ENCODE measurements around the gene RILP. TPM values are rescaled to one million over a fixed set of nuclear protein-coding genes. Genes with fewer than 3 reads are reported as not detected.
A peak's percentile ranks its signal among the peaks of the same experiment; 100 is the strongest.

RILP gene
- total RNA-seq, 1 experiment from 2014 or later: not detected

- peaks cover 45% of the 10 kb centered on the region for H3K4me1 ChIP-seq (ENCODE audit: low read length)
- no peaks in the 10 kb centered on the region for H3K79me2 ChIP-seq (ENCODE audit: low read length)
- peak within 1 kb of the TSS; percentile 83 for H3K9ac ChIP-seq (ENCODE audit: low read length)
- peak within 1 kb of the TSS; percentile 96 for H3K4me3 ChIP-seq (ENCODE audit: low read length)
- no peaks in the 10 kb centered on the region for H3K9me2 ChIP-seq (replicated peaks; ENCODE audit: insufficient read depth, low read length)
- H3K9me3 ChIP-seq (ENCODE audit: low read length): no peaks in the 10 kb centered on the region
- peak within 1 kb of the TSS; percentile 76 for H3K4me2 ChIP-seq (ENCODE audit: low read depth, low read length, poor library complexity, severe bottlenecking)
- DNase-seq: peak; percentile 95
- H3K27ac ChIP-seq (ENCODE audit: low read length): peak within 1 kb of the TSS; percentile 76
- no peaks in the 10 kb centered on the region for H3K27me3 ChIP-seq (ENCODE audit: low read length)
- no peaks in the 10 kb centered on the region for H3K36me3 ChIP-seq (ENCODE audit: insufficient read depth, low read length)
- H4K20me1 ChIP-seq (ENCODE audit: insufficient read depth, low read depth, low read length): no peaks in the 10 kb centered on the region
- H2AFZ ChIP-seq (ENCODE audit: low read length): peak within 1 kb of the TSS; percentile 70; the same call in 1 of the 2 replicates
Measured at GRCh38 chr17:1627982-1628855, 21.4 kb downstream of the RILP start, which contains the start of gene SLC43A2. SLC43A2 (minus strand) TSS chr17:1628834; CDS start chr17:1627874, 960 bp downstream.

- Histone ChIP-seq H3K36me3 (ENCODE audit: insufficient read depth, low read length) (no peaks in the 10 kb centered on the region), H3K9ac (ENCODE audit: low read length) (peak overlapping the region; percentile 83), H3K27me3 (ENCODE audit: low read length) (no peaks in the 10 kb centered on the region), H3K4me3 (ENCODE audit: low read length) (peak overlapping the region; percentile 96), H3K79me2 (ENCODE audit: low read length) (no peaks in the 10 kb centered on the region), H3K27ac (ENCODE audit: low read length) (peak overlapping the region; percentile 76), H3K4me2 (ENCODE audit: low read depth, low read length, poor library complexity, severe bottlenecking) (peak overlapping the region; percentile 76), H3K4me1 (ENCODE audit: low read length) (peaks cover 45% of the 10 kb centered on the region), H3K9me3 (ENCODE audit: low read length) (no peaks in the 10 kb centered on the region), H2AFZ (ENCODE audit: low read length) (peak overlapping the region; percentile 33; the same call in 1 of the 2 replicates), H4K20me1 (ENCODE audit: insufficient read depth, low read depth, low read length) (no peaks in the 10 kb centered on the region), H3K9me2 (replicated peaks; ENCODE audit: insufficient read depth, low read length) (no peaks in the 10 kb centered on the region)
- DNase-seq: peak; percentile 90
Measured at GRCh38 chr17:1627182-1627981, 22.3 kb downstream of the RILP start.

- Histone ChIP-seq H3K36me3 (ENCODE audit: insufficient read depth, low read length) (no peaks in the 10 kb centered on the region), H3K4me1 (ENCODE audit: low read length) (peaks cover 53% of the 10 kb centered on the region), H3K27ac (ENCODE audit: low read length) (peak overlapping the region; percentile 76), H3K27me3 (ENCODE audit: low read length) (no peaks in the 10 kb centered on the region), H2AFZ (ENCODE audit: low read length) (peak overlapping the region; percentile 33; the same call in 1 of the 2 replicates), H3K4me3 (ENCODE audit: low read length) (peak overlapping the region; percentile 96), H3K79me2 (ENCODE audit: low read length) (no peaks in the 10 kb centered on the region), H3K4me2 (ENCODE audit: low read depth, low read length, poor library complexity, severe bottlenecking) (peak overlapping the region; percentile 76), H4K20me1 (ENCODE audit: insufficient read depth, low read depth, low read length) (no peaks in the 10 kb centered on the region), H3K9ac (ENCODE audit: low read length) (peak overlapping the region; percentile 83), H3K9me2 (replicated peaks; ENCODE audit: insufficient read depth, low read length) (no peaks in the 10 kb centered on the region), H3K9me3 (ENCODE audit: low read length) (no peaks in the 10 kb centered on the region)
- no peak for DNase-seq
Measured at GRCh38 chr17:1626333-1626732, 23.3 kb downstream of the RILP start.

GRCh38 chr17:1625581-1625980, 24.1 kb downstream of the RILP start:
- Histone ChIP-seq H3K9me3 (ENCODE audit: low read length) (no peaks in the 10 kb centered on the region), H3K4me1 (ENCODE audit: low read length) (peaks cover 55% of the 10 kb centered on the region), H3K27ac (ENCODE audit: low read length) (peak overlapping the region; percentile 76), H3K79me2 (ENCODE audit: low read length) (no peaks in the 10 kb centered on the region), H3K9ac (ENCODE audit: low read length) (peak overlapping the region; percentile 35), H3K36me3 (ENCODE audit: insufficient read depth, low read length) (no peaks in the 10 kb centered on the region), H3K9me2 (replicated peaks; ENCODE audit: insufficient read depth, low read length) (no peaks in the 10 kb centered on the region), H3K4me3 (ENCODE audit: low read length) (peak overlapping the region; percentile 96; the same call in 1 of the 2 replicates), H3K4me2 (ENCODE audit: low read depth, low read length, poor library complexity, severe bottlenecking) (peak overlapping the region; percentile 76), H2AFZ (ENCODE audit: low read length) (no peak overlapping the region), H3K27me3 (ENCODE audit: low read length) (no peaks in the 10 kb centered on the region), H4K20me1 (ENCODE audit: insufficient read depth, low read depth, low read length) (no peaks in the 10 kb centered on the region)
- DNase-seq: peak; percentile 61

- DNase-seq: peak; percentile 48
- H3K4me2 ChIP-seq (ENCODE audit: low read depth, low read length, poor library complexity, severe bottlenecking): peak overlapping the region; percentile 76
- H3K27me3 ChIP-seq (ENCODE audit: low read length): no peaks in the 10 kb centered on the region
- peak overlapping the region; percentile 96; the same call in 1 of the 2 replicates for H3K4me3 ChIP-seq (ENCODE audit: low read length)
- H3K9ac ChIP-seq (ENCODE audit: low read length): peak overlapping the region; percentile 35
- H3K36me3 ChIP-seq (ENCODE audit: insufficient read depth, low read length): no peaks in the 10 kb centered on the region
- peak overlapping the region; percentile 76 for H3K27ac ChIP-seq (ENCODE audit: low read length)
- H3K79me2 ChIP-seq (ENCODE audit: low read length): no peaks in the 10 kb centered on the region
- peaks cover 55% of the 10 kb centered on the region for H3K4me1 ChIP-seq (ENCODE audit: low read length)
- no peaks in the 10 kb centered on the region for H3K9me2 ChIP-seq (replicated peaks; ENCODE audit: insufficient read depth, low read length)
- H2AFZ ChIP-seq (ENCODE audit: low read length): no peak overlapping the region
- H3K9me3 ChIP-seq (ENCODE audit: low read length): no peaks in the 10 kb centered on the region
- H4K20me1 ChIP-seq (ENCODE audit: insufficient read depth, low read depth, low read length): no peaks in the 10 kb centered on the region
Measured at GRCh38 chr17:1625053-1625452, 24.6 kb downstream of the RILP start.

GRCh38 chr17:1624650-1625049, 25.0 kb downstream of the RILP start:
- no peak overlapping the region for H3K9ac ChIP-seq (ENCODE audit: low read length)
- no peaks in the 10 kb centered on the region for H3K79me2 ChIP-seq (ENCODE audit: low read length)
- no peak overlapping the region for H3K27ac ChIP-seq (ENCODE audit: low read length)
- no peaks in the 10 kb centered on the region for H3K36me3 ChIP-seq (ENCODE audit: insufficient read depth, low read length)
- no peaks in the 10 kb centered on the region for H3K9me2 ChIP-seq (replicated peaks; ENCODE audit: insufficient read depth, low read length)
- DNase-seq: no peak
- H3K27me3 ChIP-seq (ENCODE audit: low read length): no peaks in the 10 kb centered on the region
- H4K20me1 ChIP-seq (ENCODE audit: insufficient read depth, low read depth, low read length): no peaks in the 10 kb centered on the region
- H2AFZ ChIP-seq (ENCODE audit: low read length): no peak overlapping the region
- H3K4me1 ChIP-seq (ENCODE audit: low read length): peaks cover 52% of the 10 kb centered on the region
- H3K4me3 ChIP-seq (ENCODE audit: low read length): no peak overlapping the region
- H3K9me3 ChIP-seq (ENCODE audit: low read length): no peaks in the 10 kb centered on the region
- H3K4me2 ChIP-seq (ENCODE audit: low read depth, low read length, poor library complexity, severe bottlenecking): no peak overlapping the region

GRCh38 chr17:1623057-1623630, 26.5 kb downstream of the RILP start:
- Histone ChIP-seq H3K9ac (ENCODE audit: low read length) (no peak overlapping the region), H2AFZ (ENCODE audit: low read length) (no peak overlapping the region), H3K79me2 (ENCODE audit: low read length) (no peaks in the 10 kb centered on the region), H3K4me2 (ENCODE audit: low read depth, low read length, poor library complexity, severe bottlenecking) (no peak overlapping the region), H3K27ac (ENCODE audit: low read length) (no peak overlapping the region), H4K20me1 (ENCODE audit: insufficient read depth, low read depth, low read length) (no peaks in the 10 kb centered on the region), H3K27me3 (ENCODE audit: low read length) (no peaks in the 10 kb centered on the region), H3K9me2 (replicated peaks; ENCODE audit: insufficient read depth, low read length) (no peaks in the 10 kb centered on the region), H3K36me3 (ENCODE audit: insufficient read depth, low read length) (no peaks in the 10 kb centered on the region), H3K4me1 (ENCODE audit: low read length) (peaks cover 44% of the 10 kb centered on the region), H3K9me3 (ENCODE audit: low read length) (no peaks in the 10 kb centered on the region), H3K4me3 (ENCODE audit: low read length) (no peak overlapping the region)
- DNase-seq: no peak

Data from Karpas-422 (cell line).